Endodermal cell (in vitro differentiated cells): ENCODE data around the gene SDS. TPM values are rescaled to one million over a fixed set of nuclear protein-coding genes. Genes with fewer than 3 reads are reported as not detected.

Experiments used
- DNase-seq: peaks from one replicate; pipeline ENCODE4 v3.0.0-alpha.2; 2017
- H3K27ac ChIP-seq: 2 replicates; pipeline ENCODE4 v1.5.1; 2013; ENCODE audit warnings: mild to moderate bottlenecking, low read depth, low read length, moderate library complexity
- H3K27me3 ChIP-seq: 2 replicates; pipeline ENCODE4 v1.6.1; 2013; ENCODE audit warnings: mild to moderate bottlenecking, low read length, moderate library complexity; ENCODE audit not compliant: insufficient read depth, control insufficient read depth, poor library complexity, severe bottlenecking
- H3K36me3 ChIP-seq: 2 replicates; pipeline ENCODE4 v1.7.0; 2013; ENCODE audit warnings: mild to moderate bottlenecking, low read length, moderate library complexity; ENCODE audit not compliant: control insufficient read depth, insufficient read depth
- H3K4me1 ChIP-seq: one replicate; pipeline ENCODE4 v1.7.0; 2013; ENCODE audit warnings: low read length; ENCODE audit not compliant: control insufficient read depth, insufficient read depth
- H3K4me3 ChIP-seq: 2 replicates; pipeline ENCODE4 v1.5.1; 2013; ENCODE audit warnings: mild to moderate bottlenecking, low read length, moderate library complexity
- H3K9ac ChIP-seq: 2 replicates; pipeline ENCODE4 v1.6.1; 2013; ENCODE audit warnings: mild to moderate bottlenecking, low read length, moderate library complexity; ENCODE audit not compliant: poor library complexity, severe bottlenecking; ENCODE audit errors: extremely low read depth
- H3K9me3 ChIP-seq: 2 replicates; pipeline ENCODE4 v1.6.1; 2013; ENCODE audit warnings: mild to moderate bottlenecking, low read length, moderate library complexity; ENCODE audit not compliant: control insufficient read depth
- H3K27ac Mint-ChIP-seq: 2 replicates; pipeline ENCODE4 v1.8.0; 2020; ENCODE audit warnings: mixed read lengths
- H3K27me3 Mint-ChIP-seq: 2 replicates; pipeline ENCODE4 v1.8.0; 2021; ENCODE audit warnings: mild to moderate bottlenecking, mixed read lengths; ENCODE audit not compliant: insufficient read depth
- H3K36me3 Mint-ChIP-seq: 2 replicates; pipeline ENCODE4 v1.8.0; 2020; ENCODE audit warnings: low read depth, mixed read lengths
- H3K4me1 Mint-ChIP-seq: 2 replicates; pipeline ENCODE4 v1.8.0; 2020; ENCODE audit warnings: mixed read lengths
- H3K4me3 Mint-ChIP-seq: 2 replicates; pipeline ENCODE4 v1.8.0; 2020; ENCODE audit warnings: mild to moderate bottlenecking, moderate library complexity, mixed read lengths
- H3K9me3 Mint-ChIP-seq: 2 replicates; pipeline ENCODE4 v1.8.0; 2020; ENCODE audit warnings: mild to moderate bottlenecking, mixed read lengths
- WGBS, 2 experiments: methylation state at CpG; one replicate each; pipeline versions ENCODE4 v1.1.5 to v1.1.7; 2013; ENCODE audit warnings: missing lambda C conversion rate in 2 of 2, mixed read lengths in 1 of 2; ENCODE audit not compliant: insufficient coverage in 1 of 2, insufficient read length in 1 of 2; 5-methylcytosine and 5-hydroxymethylcytosine counted together
- total RNA-seq, 2 donors: library from RNA; stranded (reverse); fragmentation: NEBNext Ultra II Directional in 1 of 2; extraction: Animal tissue kit (Norgen Biotek cat#: 25700) in 1 of 2; gene quantifications; 2 replicates in 1 of 2; 3 replicates in 1 of 2; pipeline ENCODE4 v1.2.1, GENCODE V29; 2021
- TF ChIP-seq, protein P1 (sequence below): fragments of 200-600 bp; sonication (generic); conservative IDR thresholded peaks from 2 replicates; pipeline ENCODE4 v1.5.0; 2021; ENCODE audit warnings: antibody characterized with exemption, mild to moderate bottlenecking

SDS gene
- total RNA-seq, 2 donors from 2014 or later = not detected

DNA sequence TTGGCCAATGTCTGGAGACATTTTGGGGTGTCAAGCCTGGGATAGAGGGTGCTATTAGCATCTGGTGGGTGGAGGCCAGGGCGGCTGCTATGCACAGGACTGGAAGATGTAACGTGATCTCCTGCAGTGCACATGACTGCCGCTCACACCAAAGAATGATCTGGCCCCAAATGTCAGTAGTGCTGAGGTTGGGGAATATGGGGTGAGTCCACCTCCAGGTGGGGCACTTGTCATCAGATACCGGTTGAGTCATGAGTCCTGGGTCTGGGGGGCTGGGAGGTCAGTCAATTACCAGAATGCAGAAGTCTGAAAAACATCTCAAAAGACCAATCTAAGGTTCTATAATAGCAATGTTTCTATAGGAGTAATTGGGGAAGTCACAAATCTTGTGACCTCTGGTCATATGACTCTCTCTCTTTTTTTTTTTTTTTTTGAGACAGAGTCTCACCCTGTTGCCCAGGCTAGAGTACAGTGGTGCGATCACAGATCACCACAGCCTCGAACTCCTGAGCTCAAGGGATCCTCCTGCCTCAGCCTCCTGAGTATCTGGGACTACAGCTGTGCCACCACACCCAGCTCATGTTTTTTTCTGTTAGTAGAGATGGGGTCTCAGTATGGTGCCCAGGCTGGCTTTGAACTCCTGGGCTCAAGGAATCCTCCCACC is 12.5 kb upstream of the SDS start:
- peaks cover 9% of the 10 kb centered on the region for H3K4me1 Mint-ChIP-seq
- WGBS, 2 experiments = 86 to 100% methylated on average over 2 to 6 of the region's 6 CpGs
- Histone ChIP-seq H3K9ac (no peak overlapping the region), H3K4me3 (no peak overlapping the region), H3K36me3 (no peaks in the 10 kb centered on the region), H3K27me3 (no peaks in the 10 kb centered on the region), H3K4me1 (peaks cover 8% of the 10 kb centered on the region), H3K27ac (no peak overlapping the region), H3K9me3 (no peaks in the 10 kb centered on the region)
- H3K4me3 Mint-ChIP-seq = no peak overlapping the region
- no peak overlapping the region for H3K27ac Mint-ChIP-seq
- TF ChIP-seq, protein P1, sequence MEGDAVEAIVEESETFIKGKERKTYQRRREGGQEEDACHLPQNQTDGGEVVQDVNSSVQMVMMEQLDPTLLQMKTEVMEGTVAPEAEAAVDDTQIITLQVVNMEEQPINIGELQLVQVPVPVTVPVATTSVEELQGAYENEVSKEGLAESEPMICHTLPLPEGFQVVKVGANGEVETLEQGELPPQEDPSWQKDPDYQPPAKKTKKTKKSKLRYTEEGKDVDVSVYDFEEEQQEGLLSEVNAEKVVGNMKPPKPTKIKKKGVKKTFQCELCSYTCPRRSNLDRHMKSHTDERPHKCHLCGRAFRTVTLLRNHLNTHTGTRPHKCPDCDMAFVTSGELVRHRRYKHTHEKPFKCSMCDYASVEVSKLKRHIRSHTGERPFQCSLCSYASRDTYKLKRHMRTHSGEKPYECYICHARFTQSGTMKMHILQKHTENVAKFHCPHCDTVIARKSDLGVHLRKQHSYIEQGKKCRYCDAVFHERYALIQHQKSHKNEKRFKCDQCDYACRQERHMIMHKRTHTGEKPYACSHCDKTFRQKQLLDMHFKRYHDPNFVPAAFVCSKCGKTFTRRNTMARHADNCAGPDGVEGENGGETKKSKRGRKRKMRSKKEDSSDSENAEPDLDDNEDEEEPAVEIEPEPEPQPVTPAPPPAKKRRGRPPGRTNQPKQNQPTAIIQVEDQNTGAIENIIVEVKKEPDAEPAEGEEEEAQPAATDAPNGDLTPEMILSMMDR = no peak
- DNase-seq = no peak
- H3K36me3 Mint-ChIP-seq = no peaks in the 10 kb centered on the region
- no peaks in the 10 kb centered on the region for H3K9me3 Mint-ChIP-seq
- no peaks in the 10 kb centered on the region for H3K27me3 Mint-ChIP-seq

DNA sequence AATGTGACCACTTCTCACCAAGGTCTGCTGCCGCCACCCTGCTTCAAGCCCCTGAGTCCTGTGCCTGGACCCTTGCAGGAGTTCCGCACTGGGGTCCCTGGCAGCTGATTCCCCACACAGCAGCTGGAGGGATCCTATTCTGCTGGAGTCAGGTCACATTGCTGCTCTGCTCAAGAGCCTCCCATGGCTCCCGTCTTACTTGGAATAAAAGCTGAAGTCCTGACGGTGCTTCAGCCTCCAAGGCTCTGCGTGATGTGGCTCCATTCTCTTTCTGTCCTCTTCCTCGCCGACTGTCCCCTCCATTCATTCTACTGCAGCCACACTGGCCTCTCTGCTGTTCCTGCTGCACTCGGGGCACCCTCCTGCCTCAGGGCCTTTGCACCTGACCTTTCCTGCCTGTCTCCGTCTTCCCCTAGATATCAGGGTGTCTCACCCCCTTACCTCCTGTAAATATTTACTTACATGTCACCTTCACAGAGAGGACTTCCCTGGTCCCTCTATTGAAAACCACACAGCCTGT is 10.9 kb upstream of the SDS start:
- Histone ChIP-seq H3K9me3 (no peaks in the 10 kb centered on the region), H3K36me3 (no peaks in the 10 kb centered on the region), H3K27ac (no peak overlapping the region), H3K4me3 (no peak overlapping the region), H3K27me3 (no peaks in the 10 kb centered on the region), H3K9ac (no peak overlapping the region), H3K4me1 (peaks cover 8% of the 10 kb centered on the region)
- TF ChIP-seq, protein P1 = no peak
- Mint-ChIP-seq H3K27me3 (no peaks in the 10 kb centered on the region), H3K9me3 (no peaks in the 10 kb centered on the region), H3K27ac (peak overlapping the region; percentile 27), H3K36me3 (no peaks in the 10 kb centered on the region), H3K4me1 (peaks cover 9% of the 10 kb centered on the region), H3K4me3 (no peak overlapping the region)
- 92 to 98% methylated on average over 7 to 9 of the region's 9 CpGs for WGBS, 2 experiments
- DNase-seq = no peak

DNA sequence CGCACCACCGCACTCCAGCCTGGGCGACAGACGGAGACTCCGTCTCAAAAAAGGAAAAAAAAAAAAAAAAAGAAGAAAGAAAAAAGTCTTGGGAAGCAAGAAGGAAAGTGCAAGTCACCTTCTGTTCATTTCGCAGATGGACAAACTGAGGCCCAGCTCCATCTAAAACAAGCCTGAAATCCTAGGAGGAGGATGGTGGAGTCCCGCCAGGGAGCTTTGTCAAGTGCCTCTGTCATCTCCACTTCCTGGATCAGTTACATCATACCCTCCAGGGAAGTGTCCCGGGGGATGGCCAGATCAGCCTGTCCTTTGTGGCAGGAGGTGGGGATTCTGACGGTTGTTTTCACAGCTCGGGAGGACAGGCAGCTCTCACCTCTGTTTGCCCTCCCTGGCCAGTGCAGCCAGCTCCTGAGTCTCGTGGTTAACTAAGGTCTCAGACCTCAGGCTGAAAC is 9.8 kb upstream of the SDS start:
- Histone ChIP-seq H3K27ac (no peak overlapping the region), H3K9me3 (no peaks in the 10 kb centered on the region), H3K27me3 (no peaks in the 10 kb centered on the region), H3K36me3 (no peaks in the 10 kb centered on the region), H3K4me3 (no peak overlapping the region), H3K9ac (no peak overlapping the region), H3K4me1 (peaks cover 8% of the 10 kb centered on the region)
- H3K4me3 Mint-ChIP-seq = no peak overlapping the region
- no peak overlapping the region for H3K27ac Mint-ChIP-seq
- H3K36me3 Mint-ChIP-seq = no peaks in the 10 kb centered on the region
- H3K9me3 Mint-ChIP-seq = no peaks in the 10 kb centered on the region
- peaks cover 7% of the 10 kb centered on the region for H3K4me1 Mint-ChIP-seq
- no peaks in the 10 kb centered on the region for H3K27me3 Mint-ChIP-seq
- 74 to 80% methylated on average over 6 to 11 of the region's 11 CpGs for WGBS, 2 experiments
- TF ChIP-seq, protein P1 = no peak
- peak; percentile 76 for DNase-seq
